ENCODE results near the gene IER2.
"Not testable (repeated sequence)": the region's sequence is repeated elsewhere in the genome, so short reads cannot be mapped to it uniquely, and the experiment has no call there.

IER2 gene

DNA sequence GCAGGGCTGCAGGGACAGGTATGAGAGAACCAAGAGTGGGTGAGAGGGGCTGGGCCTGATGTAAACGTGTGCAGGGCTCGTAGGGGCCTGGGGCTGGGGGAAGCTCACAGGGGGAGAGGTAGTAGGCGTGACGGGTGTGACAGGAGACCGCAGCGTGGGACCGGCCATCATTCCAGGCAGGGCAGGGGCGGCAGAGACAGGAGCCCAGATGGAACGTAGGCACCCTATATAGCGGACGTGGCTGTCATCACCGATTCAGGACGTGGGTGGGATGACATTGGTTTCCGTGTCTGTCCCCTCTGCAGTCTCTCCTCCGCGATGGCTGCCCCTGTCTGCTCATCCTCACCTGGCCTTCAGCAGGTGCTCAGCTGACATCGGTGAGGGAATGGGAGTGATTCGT lies 48.4 kb downstream of the IER2 start:
- H3K4me3 ChIP-seq, result no peak overlapping the region
- no peak overlapping the region for H3K27ac ChIP-seq
- no peak for TF ChIP-seq CTCF (IDR thresholded peaks at IDR 0.05)
- DNase-seq (ENCODE audit: low spot score), result no peak

DNA sequence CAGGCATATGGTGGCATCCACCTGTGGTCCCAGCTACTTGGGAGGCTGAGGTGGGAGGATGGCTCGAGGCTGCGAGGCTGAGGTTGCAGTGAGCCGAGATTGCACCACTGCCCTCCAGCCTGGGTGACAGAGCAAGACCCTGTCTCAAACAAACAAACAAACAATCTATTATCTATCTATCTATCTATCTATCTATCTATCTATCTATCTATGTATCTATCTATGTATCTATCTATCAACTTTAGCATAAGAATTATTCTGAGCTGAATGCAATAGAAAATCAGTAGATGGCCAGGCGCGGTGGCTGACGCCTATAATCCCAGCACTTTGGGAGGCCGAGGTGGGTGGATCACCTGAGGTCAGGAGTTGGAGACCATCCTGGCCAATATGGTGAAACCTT lies 51.9 kb downstream of the IER2 start:
- not testable (repeated sequence) for H3K27ac ChIP-seq; DNase-seq (ENCODE audit: low spot score); H3K4me3 ChIP-seq
